Endodermal cell (in vitro differentiated cells): ENCODE results near the gene SLC2A2. TPM values are rescaled to one million over a fixed set of nuclear protein-coding genes. Genes with fewer than 3 reads are reported as not detected.

Experiments
- DNase-seq: peaks from one replicate; pipeline ENCODE4 v3.0.0-alpha.2; 2017
- H3K27ac ChIP-seq: 2 replicates; pipeline ENCODE4 v1.5.1; 2013; ENCODE audit warnings: mild to moderate bottlenecking, low read depth, low read length, moderate library complexity
- H3K27me3 ChIP-seq: 2 replicates; pipeline ENCODE4 v1.6.1; 2013; ENCODE audit warnings: mild to moderate bottlenecking, low read length, moderate library complexity; ENCODE audit not compliant: insufficient read depth, control insufficient read depth, poor library complexity, severe bottlenecking
- H3K36me3 ChIP-seq: 2 replicates; pipeline ENCODE4 v1.7.0; 2013; ENCODE audit warnings: mild to moderate bottlenecking, low read length, moderate library complexity; ENCODE audit not compliant: control insufficient read depth, insufficient read depth
- H3K4me1 ChIP-seq: one replicate; pipeline ENCODE4 v1.7.0; 2013; ENCODE audit warnings: low read length; ENCODE audit not compliant: control insufficient read depth, insufficient read depth
- H3K4me3 ChIP-seq: 2 replicates; pipeline ENCODE4 v1.5.1; 2013; ENCODE audit warnings: mild to moderate bottlenecking, low read length, moderate library complexity
- H3K9ac ChIP-seq: 2 replicates; pipeline ENCODE4 v1.6.1; 2013; ENCODE audit warnings: mild to moderate bottlenecking, low read length, moderate library complexity; ENCODE audit not compliant: poor library complexity, severe bottlenecking; ENCODE audit errors: extremely low read depth
- H3K9me3 ChIP-seq: 2 replicates; pipeline ENCODE4 v1.6.1; 2013; ENCODE audit warnings: mild to moderate bottlenecking, low read length, moderate library complexity; ENCODE audit not compliant: control insufficient read depth
- H3K27ac Mint-ChIP-seq: 2 replicates; pipeline ENCODE4 v1.8.0; 2020; ENCODE audit warnings: mixed read lengths
- H3K27me3 Mint-ChIP-seq: 2 replicates; pipeline ENCODE4 v1.8.0; 2021; ENCODE audit warnings: mild to moderate bottlenecking, mixed read lengths; ENCODE audit not compliant: insufficient read depth
- H3K36me3 Mint-ChIP-seq: 2 replicates; pipeline ENCODE4 v1.8.0; 2020; ENCODE audit warnings: low read depth, mixed read lengths
- H3K4me1 Mint-ChIP-seq: 2 replicates; pipeline ENCODE4 v1.8.0; 2020; ENCODE audit warnings: mixed read lengths
- H3K4me3 Mint-ChIP-seq: 2 replicates; pipeline ENCODE4 v1.8.0; 2020; ENCODE audit warnings: mild to moderate bottlenecking, moderate library complexity, mixed read lengths
- H3K9me3 Mint-ChIP-seq: 2 replicates; pipeline ENCODE4 v1.8.0; 2020; ENCODE audit warnings: mild to moderate bottlenecking, mixed read lengths
- WGBS, 2 experiments: methylation state at CpG; one replicate each; pipeline versions ENCODE4 v1.1.5 to v1.1.7; 2013; ENCODE audit warnings: missing lambda C conversion rate in 2 of 2, mixed read lengths in 1 of 2; ENCODE audit not compliant: insufficient coverage in 1 of 2, insufficient read length in 1 of 2; 5-methylcytosine and 5-hydroxymethylcytosine counted together
- total RNA-seq, 2 donors: library from RNA; stranded (reverse); fragmentation: NEBNext Ultra II Directional in 1 of 2; extraction: Animal tissue kit (Norgen Biotek cat#: 25700) in 1 of 2; gene quantifications; 2 replicates in 1 of 2; 3 replicates in 1 of 2; pipeline ENCODE4 v1.2.1, GENCODE V29; 2021
- TF ChIP-seq, protein P1 (sequence below): fragments of 200-600 bp; sonication (generic); conservative IDR thresholded peaks from 2 replicates; pipeline ENCODE4 v1.5.0; 2021; ENCODE audit warnings: antibody characterized with exemption, mild to moderate bottlenecking

The SLC2A2 gene
- total RNA-seq, 2 donors from 2014 or later = 0.24 to 0.51 TPM

- Mint-ChIP-seq H3K4me3 (no peak overlapping the region), H3K27me3 (peaks cover 14% of the 10 kb centered on the region)
These were observed 5.1 kb downstream of the SLC2A2 start for GRCh38 chr3:171021377-171021776.

GRCh38 chr3:171018156-171018935, 8.2 kb downstream of the SLC2A2 start:
- Mint-ChIP-seq H3K9me3 (no peaks in the 10 kb centered on the region), H3K27me3 (peaks cover 9% of the 10 kb centered on the region), H3K4me1 (peaks cover 1% of the 10 kb centered on the region), H3K27ac (no peak overlapping the region), H3K4me3 (no peak overlapping the region), H3K36me3 (no peaks in the 10 kb centered on the region)
- no peak overlapping the region for H3K4me3 ChIP-seq
- TF ChIP-seq, protein P1, sequence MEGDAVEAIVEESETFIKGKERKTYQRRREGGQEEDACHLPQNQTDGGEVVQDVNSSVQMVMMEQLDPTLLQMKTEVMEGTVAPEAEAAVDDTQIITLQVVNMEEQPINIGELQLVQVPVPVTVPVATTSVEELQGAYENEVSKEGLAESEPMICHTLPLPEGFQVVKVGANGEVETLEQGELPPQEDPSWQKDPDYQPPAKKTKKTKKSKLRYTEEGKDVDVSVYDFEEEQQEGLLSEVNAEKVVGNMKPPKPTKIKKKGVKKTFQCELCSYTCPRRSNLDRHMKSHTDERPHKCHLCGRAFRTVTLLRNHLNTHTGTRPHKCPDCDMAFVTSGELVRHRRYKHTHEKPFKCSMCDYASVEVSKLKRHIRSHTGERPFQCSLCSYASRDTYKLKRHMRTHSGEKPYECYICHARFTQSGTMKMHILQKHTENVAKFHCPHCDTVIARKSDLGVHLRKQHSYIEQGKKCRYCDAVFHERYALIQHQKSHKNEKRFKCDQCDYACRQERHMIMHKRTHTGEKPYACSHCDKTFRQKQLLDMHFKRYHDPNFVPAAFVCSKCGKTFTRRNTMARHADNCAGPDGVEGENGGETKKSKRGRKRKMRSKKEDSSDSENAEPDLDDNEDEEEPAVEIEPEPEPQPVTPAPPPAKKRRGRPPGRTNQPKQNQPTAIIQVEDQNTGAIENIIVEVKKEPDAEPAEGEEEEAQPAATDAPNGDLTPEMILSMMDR = peak; percentile 85
- no peaks in the 10 kb centered on the region for H3K36me3 ChIP-seq
- 78 to 86% methylated on average over 4 to 5 of the region's 6 CpGs for WGBS, 2 experiments
- H3K4me1 ChIP-seq = no peaks in the 10 kb centered on the region
- H3K9ac ChIP-seq = no peak overlapping the region
- DNase-seq = peak; percentile 79
- no peaks in the 10 kb centered on the region for H3K9me3 ChIP-seq
- no peaks in the 10 kb centered on the region for H3K27me3 ChIP-seq
- H3K27ac ChIP-seq = no peak overlapping the region

More at GRCh38 chr3:171021377-171021776, 5.1 kb downstream of the SLC2A2 start:
- H3K4me1 Mint-ChIP-seq = peaks cover 12% of the 10 kb centered on the region
- no peaks in the 10 kb centered on the region for H3K27me3 ChIP-seq
- no peaks in the 10 kb centered on the region for H3K9me3 Mint-ChIP-seq
- no peak overlapping the region for H3K27ac ChIP-seq
- H3K27ac Mint-ChIP-seq = no peak overlapping the region
- no peaks in the 10 kb centered on the region for H3K36me3 Mint-ChIP-seq
- no peak overlapping the region for H3K9ac ChIP-seq
- H3K9me3 ChIP-seq = no peaks in the 10 kb centered on the region
- TF ChIP-seq, protein P1 = no peak
- WGBS, 2 experiments = 93 to 96% methylated on average over 2 to 3 of the region's 4 CpGs
- no peak overlapping the region for H3K4me3 ChIP-seq
- peaks cover 8% of the 10 kb centered on the region for H3K4me1 ChIP-seq
- no peaks in the 10 kb centered on the region for H3K36me3 ChIP-seq
- DNase-seq = no peak

DNA sequence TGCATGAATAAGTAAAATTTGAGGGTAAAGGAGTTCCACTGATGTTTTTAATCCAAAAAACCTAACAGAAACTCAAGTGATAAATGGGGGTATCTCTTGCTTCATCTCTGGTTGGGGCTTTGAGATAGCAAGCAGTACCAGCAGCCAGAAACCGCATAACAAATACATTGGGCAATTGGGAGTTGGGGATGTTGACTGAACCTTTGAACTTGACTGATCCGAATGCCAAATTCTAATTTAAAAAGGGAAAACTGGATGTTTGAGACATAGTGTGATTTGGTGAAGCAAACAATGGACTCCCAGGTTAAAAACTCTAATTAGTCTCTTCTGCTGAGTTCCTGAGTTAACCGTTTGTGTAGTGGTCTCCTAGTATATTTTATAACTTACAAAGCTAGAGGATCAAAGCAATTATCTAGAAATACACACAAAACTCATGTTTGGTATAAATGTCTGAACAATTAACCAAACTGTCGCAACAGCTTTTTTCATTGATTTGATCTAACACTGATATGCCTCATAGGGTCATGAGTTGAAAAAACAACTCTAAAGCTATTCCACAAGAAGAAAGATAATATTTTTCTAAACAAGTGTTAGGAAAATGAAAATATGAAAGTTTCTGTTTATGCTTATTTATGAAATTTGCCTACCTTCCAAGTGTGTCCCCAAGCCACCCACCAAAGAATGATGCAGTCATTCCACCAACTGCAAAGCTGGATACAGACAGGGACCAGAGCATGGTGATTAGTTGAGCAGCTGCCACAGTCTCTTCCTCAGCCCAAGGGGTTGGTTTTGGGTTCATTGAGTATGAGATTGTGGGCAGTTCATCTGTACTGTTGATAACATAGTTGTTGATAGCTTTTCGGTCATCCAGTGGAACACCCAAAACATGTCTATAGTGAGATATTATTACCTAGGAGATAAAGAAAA, 12.4 kb downstream of the SLC2A2 start:
- Histone ChIP-seq H3K4me1 (no peaks in the 10 kb centered on the region), H3K36me3 (no peaks in the 10 kb centered on the region), H3K9ac (no peak overlapping the region), H3K27ac (no peak overlapping the region), H3K27me3 (no peaks in the 10 kb centered on the region), H3K9me3 (no peaks in the 10 kb centered on the region), H3K4me3 (no peak overlapping the region)
- WGBS, 2 experiments = 89 to 94% methylated on average over 2 to 4 of the region's 5 CpGs
- Mint-ChIP-seq H3K27ac (no peak overlapping the region), H3K36me3 (no peaks in the 10 kb centered on the region), H3K9me3 (no peaks in the 10 kb centered on the region), H3K4me3 (no peak overlapping the region), H3K4me1 (peaks cover 7% of the 10 kb centered on the region), H3K27me3 (peaks cover 2% of the 10 kb centered on the region)
- no peak for DNase-seq
- TF ChIP-seq, protein P1 = no peak
